ENCODE results near the gene ATXN1.

ATXN1 gene

DNA sequence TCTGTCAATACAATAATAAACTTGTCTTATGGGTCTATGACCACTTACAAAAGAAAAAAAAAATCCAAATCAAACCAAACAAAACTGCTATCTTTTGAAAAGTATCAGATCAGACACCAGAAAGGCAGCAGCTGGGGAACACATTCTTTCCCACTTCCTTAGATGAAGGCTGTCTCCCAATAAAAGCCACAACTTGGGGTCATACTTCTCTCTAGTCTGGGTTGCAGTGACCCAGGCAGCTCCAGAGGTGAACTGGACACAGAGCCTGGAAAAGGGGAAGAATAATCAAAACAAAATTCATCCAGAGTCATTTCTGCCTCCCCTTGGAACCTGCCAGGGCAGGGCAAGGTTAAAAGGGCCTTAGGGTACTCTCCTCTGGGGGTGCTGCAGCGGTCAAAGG is 19.1 kb downstream of the ATXN1 start:
- DNase-seq = no peak

GRCh38 chr6:16741112-16742016 is 19.9 kb downstream of the ATXN1 start:
- no peak for DNase-seq

- no peak for DNase-seq
Measured at GRCh38 chr6:16740097-16740496, 21.2 kb downstream of the ATXN1 start.

DNA sequence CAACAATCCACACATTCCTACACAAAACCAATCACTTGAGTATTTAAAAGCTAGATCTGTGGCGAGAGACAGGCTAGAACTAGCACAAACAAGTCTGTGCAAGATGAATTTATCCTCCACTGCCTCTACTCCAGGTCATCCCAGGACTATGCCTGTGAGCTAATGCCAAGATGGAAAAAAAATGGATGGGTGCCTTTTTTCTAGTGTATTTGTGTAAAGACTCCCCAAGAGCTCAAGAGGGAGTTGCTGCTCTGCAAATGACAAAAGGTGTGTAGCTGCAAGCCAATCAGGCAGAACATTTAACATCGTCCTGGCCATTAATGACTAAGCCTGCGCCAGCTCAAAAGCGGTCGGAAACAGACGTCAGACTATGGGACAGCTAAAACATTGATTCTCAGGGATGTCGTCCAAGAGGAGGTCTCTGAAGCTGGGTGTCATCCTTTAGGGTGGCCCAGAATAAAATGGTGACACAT is 21.9 kb downstream of the ATXN1 start:
- no peak for DNase-seq

GRCh38 chr6:16737925-16738324 is 23.3 kb downstream of the ATXN1 start:
- no peak for DNase-seq

- no peak for DNase-seq
Measured at GRCh38 chr6:16736856-16737775, 24.1 kb downstream of the ATXN1 start.

DNA sequence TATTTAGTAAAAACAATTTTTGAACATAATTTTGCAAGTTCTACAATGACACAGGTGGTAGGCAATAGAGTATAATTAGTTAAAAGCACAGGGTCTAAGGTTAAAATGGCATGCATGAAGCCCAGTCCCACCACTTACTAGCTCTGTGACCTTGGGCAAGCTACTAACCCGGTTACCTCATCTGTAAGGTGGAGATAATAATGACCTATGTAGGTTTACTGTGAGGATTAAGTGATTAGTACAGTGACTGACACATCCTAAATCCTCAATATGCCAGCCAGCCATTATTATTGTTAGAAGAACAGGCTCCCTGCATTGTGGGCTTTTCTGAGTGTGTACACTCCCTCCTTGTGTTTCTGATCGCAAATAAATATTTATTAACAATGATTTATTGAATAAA is 26.2 kb downstream of the ATXN1 start:
- DNase-seq = no peak

GRCh38 chr6:16733085-16733484 is 28.2 kb downstream of the ATXN1 start:
- no peak for DNase-seq

DNA sequence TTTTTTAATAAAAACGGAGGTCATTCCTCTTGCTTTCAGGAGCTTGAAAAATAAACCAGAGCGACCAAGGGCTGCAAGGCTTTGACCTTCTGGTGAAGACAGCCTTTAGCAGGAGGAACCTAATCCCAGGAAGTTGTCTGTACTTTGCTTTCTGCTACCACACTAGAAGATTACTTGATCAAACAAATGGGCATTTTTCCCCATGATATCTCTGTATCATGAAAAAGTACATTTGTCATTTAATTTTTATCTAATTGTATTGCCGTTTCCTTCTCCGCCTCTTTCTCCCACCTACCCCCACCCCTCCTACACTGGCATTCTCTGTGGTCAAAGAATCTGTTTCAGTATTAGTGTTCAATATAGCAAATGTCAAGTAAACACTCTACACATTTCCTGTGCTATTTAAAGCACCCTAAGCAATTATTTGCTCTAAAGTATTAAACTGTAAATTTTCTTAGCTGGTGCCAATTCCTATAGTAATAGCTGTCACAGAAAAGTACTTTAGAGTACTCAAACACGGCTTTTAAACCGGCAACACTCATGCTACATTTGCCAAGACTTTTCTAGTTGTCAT is 29.7 kb downstream of the ATXN1 start:
- DNase-seq = no peak

DNA sequence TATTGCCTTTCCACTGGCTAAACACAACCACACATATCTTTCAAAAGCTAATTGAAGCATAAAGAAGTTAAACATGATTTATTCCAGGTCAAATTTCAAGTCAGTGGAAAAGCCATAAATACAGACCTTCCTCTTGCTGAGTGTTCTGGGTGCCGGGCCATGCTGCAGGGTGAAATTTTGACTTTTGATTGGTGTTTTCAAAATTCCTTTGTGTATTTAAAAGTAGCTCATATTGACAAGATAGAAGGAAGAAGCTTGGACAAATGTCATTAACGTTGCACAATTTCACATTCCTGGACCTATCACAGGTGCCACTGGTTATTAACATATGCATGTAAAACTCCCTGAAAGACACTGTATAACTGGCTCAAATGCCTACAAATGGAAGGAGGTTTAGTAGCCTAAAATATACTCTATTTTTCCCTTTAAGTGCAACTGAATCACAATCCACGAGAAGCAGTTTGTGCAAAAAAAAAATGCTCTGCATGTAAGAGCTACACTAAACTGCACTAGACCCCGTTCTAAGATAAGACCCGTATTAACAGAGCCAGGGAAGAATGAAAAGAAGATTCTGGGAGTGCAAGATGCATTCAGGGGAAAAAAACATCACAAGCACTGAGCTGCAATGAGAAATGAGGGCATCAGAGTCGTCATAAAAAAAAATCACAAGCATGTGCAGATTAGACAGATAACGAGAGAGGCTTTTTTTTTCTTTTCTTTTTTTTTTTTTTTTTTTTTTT is 30.4 kb downstream of the ATXN1 start:
- no peak for DNase-seq

- no peak for DNase-seq
Measured at GRCh38 chr6:16729744-16730143, 31.5 kb downstream of the ATXN1 start.

DNA sequence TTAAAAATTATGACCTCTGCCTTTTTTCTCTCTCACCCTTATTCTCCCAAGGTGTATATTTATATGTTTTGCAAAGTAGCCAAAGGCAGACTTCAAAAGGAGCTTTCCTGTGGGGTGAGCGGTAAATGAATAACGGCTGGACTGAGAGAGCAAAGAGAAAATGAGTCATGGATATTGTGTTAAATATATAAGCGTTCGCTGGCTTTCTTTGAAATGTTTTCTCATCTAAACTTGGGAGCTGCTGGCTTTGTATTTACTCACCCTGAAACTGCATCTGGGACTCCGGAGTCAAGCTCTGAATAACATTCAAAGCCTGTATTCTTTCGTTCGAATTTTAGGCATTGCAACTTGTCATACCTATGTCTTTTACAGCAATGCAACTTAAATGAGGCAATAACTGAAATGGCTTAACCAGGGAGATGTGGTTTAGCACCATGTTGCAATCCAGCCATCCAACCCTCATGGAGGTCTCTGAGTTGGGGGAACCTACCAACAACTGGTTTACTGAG is 32.0 kb downstream of the ATXN1 start:
- no peak for DNase-seq

- no peak for DNase-seq
Measured at GRCh38 chr6:16728513-16729182, 32.6 kb downstream of the ATXN1 start.

- no peak for DNase-seq
Measured at GRCh38 chr6:16727996-16728395, 33.3 kb downstream of the ATXN1 start.

DNA sequence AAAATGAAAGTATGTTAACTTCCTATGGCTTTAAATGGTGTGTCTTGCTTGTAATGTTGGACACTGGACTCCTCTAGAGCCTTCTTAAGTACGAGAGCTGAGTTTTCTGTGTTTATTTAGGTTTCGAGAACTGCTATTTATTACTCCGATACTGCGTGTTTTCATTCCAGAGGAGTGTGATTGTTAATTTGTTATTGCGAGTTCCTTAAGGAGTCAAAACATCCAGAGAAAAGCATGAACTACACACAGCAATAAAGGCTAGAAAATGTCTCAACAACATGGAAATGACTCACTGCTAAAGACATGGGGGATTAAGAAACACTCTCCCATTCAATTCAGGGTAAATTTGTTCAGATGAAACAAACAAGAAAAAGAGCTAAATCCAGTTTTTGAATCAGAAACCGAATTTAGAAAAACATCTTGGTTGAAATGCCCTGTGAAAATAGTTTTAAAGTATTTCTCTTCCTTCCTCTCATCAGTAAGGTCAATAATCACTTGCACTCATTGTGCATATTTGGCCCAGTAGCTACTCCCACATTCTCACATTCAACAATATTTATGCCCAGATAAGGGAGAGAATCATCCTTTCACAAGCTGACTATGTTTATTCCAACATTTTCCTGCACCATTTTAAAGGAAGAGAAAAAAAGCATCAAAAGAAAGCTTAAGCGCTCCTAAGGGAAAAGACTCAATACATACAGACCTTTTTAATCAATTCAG is 36.0 kb downstream of the ATXN1 start:
- DNase-seq = no peak

- no peak for DNase-seq
Measured at GRCh38 chr6:16723826-16724225, 37.4 kb downstream of the ATXN1 start.

DNA sequence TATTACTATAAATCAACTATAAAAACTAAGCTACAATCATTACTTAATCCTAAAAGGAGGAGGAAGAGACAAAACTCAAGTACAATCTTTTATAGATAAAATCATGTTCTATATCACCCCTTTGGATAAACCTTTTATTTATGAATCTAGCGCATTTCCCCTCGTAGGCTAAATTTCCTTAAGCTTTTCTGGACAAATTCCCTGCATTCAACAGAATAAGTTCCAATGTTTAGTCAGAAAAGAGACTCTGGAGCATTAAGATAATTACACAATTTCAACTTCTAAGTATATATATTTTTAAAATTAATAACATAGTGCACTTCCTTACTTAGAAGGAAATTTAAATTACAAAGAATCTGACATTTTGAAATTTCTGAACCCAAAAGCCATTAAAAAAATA is 37.9 kb downstream of the ATXN1 start:
- DNase-seq = no peak

GRCh38 chr6:16722630-16723029 is 38.6 kb downstream of the ATXN1 start:
- no peak for DNase-seq

DNA sequence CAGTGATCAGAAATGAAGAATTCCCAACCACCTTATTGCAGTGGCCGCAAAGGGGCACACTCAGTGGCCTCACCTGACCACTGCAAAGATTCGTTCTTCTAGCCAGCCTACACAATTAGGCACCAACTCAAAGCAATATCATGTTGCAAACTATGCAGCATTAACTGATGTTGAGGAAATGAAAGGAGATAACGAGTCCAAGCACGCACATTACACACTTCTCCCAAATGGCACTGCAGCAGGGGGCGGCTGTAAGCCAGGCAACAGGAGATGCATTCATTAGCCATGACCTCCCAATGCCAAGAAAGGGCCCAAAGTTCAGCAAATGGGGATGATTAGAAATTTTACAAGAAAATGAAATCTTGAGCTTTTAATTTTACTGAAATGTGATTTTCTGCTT is 39.3 kb downstream of the ATXN1 start:
- no peak for DNase-seq

DNA sequence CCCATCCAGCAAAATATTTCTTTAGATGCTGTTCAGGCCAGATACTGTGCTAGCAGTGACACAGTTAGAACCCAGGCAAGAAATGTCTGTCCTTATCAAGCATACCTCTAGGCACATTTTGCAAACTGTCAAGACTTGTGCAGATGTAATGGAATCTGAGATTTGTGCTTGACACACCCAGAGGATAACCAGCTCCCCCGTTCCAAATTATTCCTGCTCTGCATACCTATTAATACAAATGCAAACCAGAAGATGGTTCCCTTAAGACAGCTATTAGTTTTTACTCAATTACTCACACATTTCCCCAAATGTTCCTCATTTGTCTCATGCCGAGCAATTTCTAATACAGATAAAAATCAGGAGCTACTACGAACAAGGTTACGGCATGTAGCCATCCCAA is 40.4 kb downstream of the ATXN1 start:
- no peak for DNase-seq

- no peak for DNase-seq
Measured at GRCh38 chr6:16719488-16719887, 41.8 kb downstream of the ATXN1 start.

All from NCI-H2107 (cell line).